Calu3 (cell line): Measurements from ENCODE around the gene SH3RF2. TPM values are rescaled to one million over a fixed set of nuclear protein-coding genes. Genes with fewer than 3 reads are reported as not detected.

ENCODE experiments used
- BruUV-seq: library from RNA; stranded (reverse); fragments of 400-500 nt; replicated peaks from 2 replicates; lab custom pipeline; 2021; lab: Mats Ljungman, UMichigan
- CTCF ChIA-PET: fragments of 300-600 bp; sonication (Branson Sonifier 250); formaldehyde crosslinking; loops from one replicate; lab custom pipeline; 2022; ENCODE audit warnings: antibody characterized with exemption; lab: Charles Lee
- DNase-seq: peaks from one replicate; pipeline ENCODE4 v3.0.0; 2022
- H3K27ac Mint-ChIP-seq: one replicate; pipeline ENCODE4 v1.8.0; 2022; ENCODE audit warnings: mixed read lengths; ENCODE audit not compliant: unreplicated experiment
- H3K27me3 Mint-ChIP-seq: one replicate; pipeline ENCODE4 v1.8.0; 2022; ENCODE audit warnings: mixed read lengths; ENCODE audit not compliant: unreplicated experiment
- H3K36me3 Mint-ChIP-seq: one replicate; pipeline ENCODE4 v1.8.0; 2022; ENCODE audit warnings: mild to moderate bottlenecking, moderate library complexity, mixed read lengths; ENCODE audit not compliant: insufficient read depth, unreplicated experiment
- H3K4me1 Mint-ChIP-seq: one replicate; pipeline ENCODE4 v1.8.0; 2022; ENCODE audit warnings: mild to moderate bottlenecking, low read depth, mixed read lengths; ENCODE audit not compliant: unreplicated experiment
- H3K4me3 Mint-ChIP-seq: one replicate; pipeline ENCODE4 v1.8.0; 2022; ENCODE audit warnings: mild to moderate bottlenecking, low read depth, moderate library complexity, mixed read lengths; ENCODE audit not compliant: unreplicated experiment
- H3K9me3 Mint-ChIP-seq: one replicate; pipeline ENCODE4 v1.8.0; 2022; ENCODE audit warnings: low read depth, mixed read lengths; ENCODE audit not compliant: unreplicated experiment
- CTCF ChIP-seq: fragments of 200-600 bp; IDR thresholded peaks from one replicate; pipeline ENCODE4 v1.8.0; 2022; ENCODE audit warnings: antibody characterized with exemption; ENCODE audit not compliant: unreplicated experiment
- intact Hi-C: fragments of 100-400 bp; cut with micrococcal nuclease; formaldehyde crosslinking; loops from one replicate; pipeline ENCODE4 v1.10.0; 2022; ENCODE audit not compliant: unreplicated experiment
- total RNA-seq: library from RNA; stranded (reverse); gene quantifications from 2 replicates; pipeline ENCODE4 v1.2.3, GENCODE V29; 2022

The SH3RF2 gene
- total RNA-seq, 1 experiment from 2014 or later = 21.9 TPM

- H3K27me3 Mint-ChIP-seq = no peaks in the 10 kb centered on the region
- H3K36me3 Mint-ChIP-seq = no peaks in the 10 kb centered on the region
- no peak for DNase-seq
- H3K4me1 Mint-ChIP-seq = peaks cover 9% of the 10 kb centered on the region
- H3K27ac Mint-ChIP-seq = no peak overlapping the region
- intact Hi-C loops = no loop called here
- no peak for TF ChIP-seq CTCF
- CTCF ChIA-PET = no interaction called here
- no peaks in the 10 kb centered on the region for H3K9me3 Mint-ChIP-seq
- BruUV-seq = no TSS peak
- H3K4me3 Mint-ChIP-seq = no peak overlapping the region
Observed at GRCh38 chr5:145912019-145912418, 24.4 kb upstream of the SH3RF2 start.

DNA sequence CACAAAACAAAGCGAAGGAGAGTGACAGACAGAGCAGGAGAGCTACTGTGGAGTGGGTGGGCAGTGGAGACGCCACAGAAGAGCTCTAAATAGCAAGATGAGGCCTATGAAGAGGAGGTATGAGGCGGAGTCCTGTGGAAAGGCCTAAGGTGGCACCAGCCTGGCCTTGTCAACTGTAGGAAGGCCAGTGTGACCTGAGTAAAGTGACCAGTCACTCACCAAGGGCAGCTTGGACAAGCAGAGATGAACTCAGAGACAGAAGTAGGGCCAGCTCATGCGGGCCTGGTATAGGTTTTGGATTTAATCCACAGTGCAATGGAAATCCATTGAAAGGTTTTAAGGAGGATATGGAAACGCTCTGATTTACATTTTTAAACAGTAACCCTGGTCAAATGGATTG, 23.8 kb upstream of the SH3RF2 start:
- Mint-ChIP-seq H3K27ac (no peak overlapping the region), H3K36me3 (no peaks in the 10 kb centered on the region), H3K4me1 (peaks cover 15% of the 10 kb centered on the region), H3K27me3 (no peaks in the 10 kb centered on the region), H3K4me3 (no peak overlapping the region), H3K9me3 (no peaks in the 10 kb centered on the region)
- DNase-seq = no peak
- no TSS peak for BruUV-seq
- intact Hi-C loops = no loop called here
- CTCF ChIA-PET = no interaction called here
- TF ChIP-seq CTCF = no peak

- Mint-ChIP-seq H3K4me3 (no peak overlapping the region), H3K27ac (no peak overlapping the region), H3K36me3 (no peaks in the 10 kb centered on the region), H3K27me3 (no peaks in the 10 kb centered on the region), H3K9me3 (no peaks in the 10 kb centered on the region), H3K4me1 (peaks cover 8% of the 10 kb centered on the region)
- DNase-seq = no peak
- intact Hi-C loops = no loop called here
- CTCF ChIA-PET = no interaction called here
- TF ChIP-seq CTCF = no peak
- BruUV-seq = no TSS peak
Observed at GRCh38 chr5:145913701-145914100, 22.7 kb upstream of the SH3RF2 start.

DNA sequence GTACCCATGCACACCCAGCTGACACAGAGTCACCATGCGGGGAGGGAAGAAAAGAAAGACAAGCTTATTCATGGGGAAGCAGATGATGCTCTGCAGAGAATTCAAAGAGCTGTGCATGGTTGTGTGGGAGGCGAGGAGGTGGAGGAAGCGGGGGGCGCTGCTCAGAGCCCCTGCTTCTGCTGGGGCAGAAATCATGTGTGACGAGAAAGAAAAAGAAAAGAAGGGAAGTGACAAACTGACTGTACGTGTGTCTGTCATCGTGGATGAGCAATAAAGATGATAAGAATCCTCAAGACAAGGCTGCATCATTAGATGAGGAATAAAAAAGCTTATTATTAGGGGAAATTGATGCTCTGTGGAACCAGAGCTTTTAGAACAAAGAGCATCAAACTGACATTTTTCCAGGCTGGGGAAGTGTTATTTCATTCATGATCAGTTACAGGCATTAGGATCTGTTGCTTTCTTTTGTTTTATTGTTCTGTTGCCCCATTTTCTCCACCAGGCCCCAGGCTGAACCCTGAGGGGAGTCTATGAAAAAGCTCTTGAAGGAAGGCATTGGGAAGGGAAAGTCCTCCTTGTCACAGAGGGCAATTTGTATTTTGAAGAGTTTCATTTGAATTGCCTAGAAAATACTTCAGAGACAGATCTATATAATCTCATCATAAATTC, 20.3 kb upstream of the SH3RF2 start:
- CTCF ChIA-PET = interaction anchor here (0.7 kb wide), 1 partner anchor 43 kb away, joined by 3 read pairs; no protein-coding TSS in a partner anchor
- intact Hi-C loops = no loop called here
- no peaks in the 10 kb centered on the region for H3K27me3 Mint-ChIP-seq
- no TSS peak for BruUV-seq
- no peaks in the 10 kb centered on the region for H3K36me3 Mint-ChIP-seq
- no peak overlapping the region for H3K4me3 Mint-ChIP-seq
- DNase-seq = no peak
- no peaks in the 10 kb centered on the region for H3K9me3 Mint-ChIP-seq
- peaks cover 8% of the 10 kb centered on the region for H3K4me1 Mint-ChIP-seq
- H3K27ac Mint-ChIP-seq = no peak overlapping the region
- TF ChIP-seq CTCF = no peak
